ENCODE measurements around the gene P2RX2.

- TF ChIP-seq CTCF (conservative IDR thresholded peaks at IDR 0.05 in 1 of 2, IDR thresholded peaks at IDR 0.05 in 1 of 2; ENCODE audit: low read depth in 1 of 2, low read length in 2 of 2) (no peak), EZH2 (IDR thresholded peaks at IDR 0.05; ENCODE audit: low read length, missing control alignments) (no peak)
Observed at GRCh38 chr12:132620113-132620898, 1.7 kb downstream of the P2RX2 start.

Measured in fibroblast of lung (primary cell).